ENCODE data around the gene ANKS1B. TPM values are rescaled to one million over a fixed set of nuclear protein-coding genes. Genes with fewer than 3 reads are reported as not detected.

The ANKS1B gene
- total RNA-seq, 1 experiment from 2014 or later, result 5.8 TPM

GRCh38 chr12:99055299-99055698 is 929.4 kb downstream of the ANKS1B start:
- Mint-ChIP-seq H3K9me3 (no peaks in the 10 kb centered on the region), H3K36me3 (no peaks in the 10 kb centered on the region), H3K4me1 (no peaks in the 10 kb centered on the region), H3K4me3 (no peak overlapping the region), H3K27ac (no peak overlapping the region), H3K27me3 (ENCODE audit: low read depth) (no peaks in the 10 kb centered on the region)
- ChIA-PET CTCF (interaction anchor here (1.0 kb wide), 1 partner anchor 57 kb away, joined by 3 read pairs; no protein-coding TSS in a partner anchor), POLR2A (no interaction called here)
- TF ChIP-seq SMAD3 (CRISPR knock-in tag; IDR thresholded peaks at IDR 0.05; ENCODE audit: borderline replicate concordance), result no peak
- no peak for TF ChIP-seq PRDM15 (CRISPR knock-in tag; IDR thresholded peaks at IDR 0.05)
- no peak for TF ChIP-seq TCF7 (CRISPR knock-in tag; IDR thresholded peaks at IDR 0.05; ENCODE audit: low read depth)
- no peak for TF ChIP-seq ZNF263 (CRISPR knock-in tag; IDR thresholded peaks at IDR 0.05; ENCODE audit: low read depth)
- TF ChIP-seq IRF2 (CRISPR knock-in tag; IDR thresholded peaks at IDR 0.05; ENCODE audit: borderline replicate concordance, low read depth), result no peak
- TF ChIP-seq FOXP4 (CRISPR knock-in tag; IDR thresholded peaks at IDR 0.05), result no peak
- TF ChIP-seq E2F5 (CRISPR knock-in tag; IDR thresholded peaks at IDR 0.05), result no peak
- no peak for TF ChIP-seq HMGA2 (CRISPR knock-in tag; IDR thresholded peaks at IDR 0.05)
- TF ChIP-seq NFE2L1 (CRISPR knock-in tag; IDR thresholded peaks at IDR 0.05), result no peak
- TF ChIP-seq ZBTB43 (CRISPR knock-in tag; IDR thresholded peaks at IDR 0.05), result no peak
- no peak for TF ChIP-seq PREB (CRISPR knock-in tag; IDR thresholded peaks at IDR 0.05; ENCODE audit: borderline replicate concordance)
- TF ChIP-seq USF1 (CRISPR knock-in tag; IDR thresholded peaks at IDR 0.05), result no peak
- TF ChIP-seq NR3C1 (CRISPR knock-in tag; conservative IDR thresholded peaks at IDR 0.05; ENCODE audit: low read depth), result no peak
- no peak for TF ChIP-seq AR (CRISPR knock-in tag; IDR thresholded peaks at IDR 0.05)
- no peak for TF ChIP-seq MYBL2 (CRISPR knock-in tag; IDR thresholded peaks at IDR 0.05)
- TF ChIP-seq OVOL2 (CRISPR knock-in tag; IDR thresholded peaks at IDR 0.05; ENCODE audit: borderline replicate concordance), result no peak
- TF ChIP-seq ZNF281 (CRISPR knock-in tag; IDR thresholded peaks at IDR 0.05), result no peak
- TF ChIP-seq E2F1 (CRISPR knock-in tag; IDR thresholded peaks at IDR 0.05), result no peak
- no peak for ATAC-seq
- no peak for DNase-seq (ENCODE audit: low spot score)
